HG02798 (cell line): ENCODE measurements around the gene PTPRM.

Experiments used
- ATAC-seq: cut with Tn5 transposase; IDR thresholded peaks from one replicate; pipeline ENCODE4 v1.9.1; 2021; ENCODE audit warnings: mild to moderate bottlenecking; ENCODE audit not compliant: unreplicated experiment, poor library complexity

The PTPRM gene

GRCh38 chr18:8324343-8325065 is 757.4 kb downstream of the PTPRM start:
- ATAC-seq, result no peak

DNA sequence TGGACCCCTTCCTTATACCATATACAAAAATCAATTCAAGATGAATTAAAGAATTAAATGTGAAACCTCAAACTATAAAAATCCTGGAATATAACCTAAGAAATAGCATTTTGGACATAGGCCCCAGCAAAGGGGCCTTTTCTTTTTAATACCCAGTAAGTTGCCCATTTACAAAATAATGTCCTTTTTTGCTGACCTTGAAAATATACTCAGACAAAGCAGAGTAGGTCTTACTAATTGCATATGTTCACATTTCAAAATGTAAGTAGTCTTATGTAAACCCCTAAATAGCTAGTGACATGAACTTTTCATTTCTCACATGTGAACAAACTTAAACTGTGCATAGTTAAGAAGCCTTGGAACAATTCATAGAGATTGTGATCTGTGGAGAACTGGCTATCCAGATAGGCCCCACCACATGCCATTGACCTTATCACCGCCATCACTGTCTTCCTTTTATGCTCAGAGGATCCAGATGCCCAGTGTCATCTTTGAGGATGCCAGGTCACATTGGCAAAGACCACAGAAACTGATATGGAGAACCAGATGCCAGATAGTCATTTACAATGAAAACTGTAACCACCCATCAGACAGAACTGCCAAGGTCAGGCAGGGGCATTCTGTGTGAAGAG is 759.8 kb downstream of the PTPRM start:
- ATAC-seq, result no peak

DNA sequence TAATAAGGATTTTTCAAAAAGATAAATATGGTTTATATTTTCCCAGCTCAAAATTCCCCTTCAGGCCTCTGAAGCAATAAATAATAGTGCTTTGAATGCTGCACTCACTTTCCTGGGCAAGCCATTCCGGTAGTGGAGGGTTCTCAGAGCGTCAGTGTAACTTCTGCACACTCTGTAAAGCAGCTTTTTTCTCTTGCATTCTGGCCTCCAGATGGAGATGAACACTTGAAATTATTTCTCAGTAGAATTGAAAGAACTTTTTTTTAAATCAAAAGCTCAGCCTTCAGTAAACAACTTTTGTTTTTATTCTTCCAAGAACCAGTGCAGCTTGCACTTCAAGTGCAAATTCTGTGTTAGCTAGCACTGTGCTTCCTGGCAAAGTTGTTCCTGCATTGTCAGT is 761.0 kb downstream of the PTPRM start:
- ATAC-seq, result no peak

- no peak for ATAC-seq
Measured at GRCh38 chr18:8329186-8329771, 762.2 kb downstream of the PTPRM start.

DNA sequence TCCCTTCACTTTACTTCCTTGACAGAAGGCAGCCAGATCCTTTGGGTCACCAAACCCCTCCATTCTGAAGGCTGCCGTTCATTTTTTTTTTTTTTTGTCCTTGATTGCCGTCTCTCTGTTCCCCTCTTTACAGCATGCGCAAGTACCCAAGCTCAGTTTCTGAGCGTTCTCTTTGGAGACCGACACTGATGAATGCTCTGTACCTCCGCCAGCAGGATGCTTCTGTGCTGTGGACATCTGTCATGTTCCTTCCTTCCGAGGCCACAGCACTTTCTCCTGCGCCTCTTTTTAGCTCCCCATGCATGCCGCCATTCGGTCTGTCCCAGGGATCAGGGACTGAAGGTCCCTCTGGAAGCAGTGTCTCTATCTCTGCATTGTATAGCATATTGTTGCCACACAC is 763.5 kb downstream of the PTPRM start:
- ATAC-seq, result no peak

DNA sequence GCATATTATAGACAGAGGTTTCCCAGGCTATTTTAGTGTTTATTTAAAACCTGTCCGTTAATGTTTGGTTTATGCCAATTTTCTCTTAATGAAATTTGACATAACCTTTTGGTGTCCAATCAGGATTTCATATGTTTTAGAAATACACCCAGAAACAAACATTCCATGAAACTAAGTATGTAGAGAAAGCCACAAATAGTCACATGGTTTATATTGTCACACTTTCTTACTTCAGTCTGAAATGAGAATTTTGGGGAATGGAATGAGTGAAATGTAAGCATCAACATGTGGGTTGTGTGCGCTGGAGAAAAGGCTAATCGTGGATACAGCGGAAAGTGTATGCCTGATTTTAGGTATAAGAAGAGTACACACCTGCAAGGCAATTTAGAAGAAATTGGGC is 765.2 kb downstream of the PTPRM start:
- ATAC-seq, result no peak

GRCh38 chr18:8333961-8334360 is 766.8 kb downstream of the PTPRM start:
- ATAC-seq, result no peak

DNA sequence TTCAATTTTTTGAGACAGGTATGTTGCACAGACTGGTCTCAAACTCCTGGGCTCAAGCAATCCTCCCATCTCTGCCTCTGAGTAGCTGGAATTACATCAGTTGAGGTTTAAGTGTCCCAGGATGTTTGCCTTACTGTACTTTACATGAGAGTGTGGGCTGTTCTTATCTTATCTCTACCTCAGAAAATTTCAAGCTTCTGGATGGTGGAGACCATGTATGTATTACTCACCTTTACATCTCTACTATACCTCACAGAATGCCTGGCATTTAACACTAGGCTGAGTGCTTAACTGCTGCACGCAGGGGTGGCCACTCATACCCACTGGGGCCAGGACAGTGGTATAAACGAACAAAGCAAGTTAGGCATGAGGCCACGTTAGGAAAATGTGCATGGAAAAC is 770.1 kb downstream of the PTPRM start:
- ATAC-seq, result no peak

DNA sequence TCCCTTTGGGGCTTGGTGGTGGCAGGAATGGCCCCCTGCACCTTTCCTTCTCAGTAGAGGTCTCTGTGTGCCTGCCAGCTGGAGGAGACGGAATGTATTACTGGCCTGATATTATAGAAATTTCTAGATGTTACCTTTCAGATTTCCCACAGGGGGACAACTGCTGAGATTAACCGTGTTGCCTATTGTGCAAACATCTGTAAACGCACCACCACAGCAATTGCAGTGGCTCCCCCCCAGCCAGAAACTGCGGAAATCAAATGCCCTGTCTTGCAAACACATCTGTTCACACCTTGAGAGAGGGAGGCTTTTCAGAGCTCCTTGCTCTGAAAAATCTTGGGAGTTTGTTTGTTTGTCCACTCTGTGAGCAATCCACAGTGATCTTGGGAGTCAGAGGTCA is 772.1 kb downstream of the PTPRM start:
- ATAC-seq, result no peak

DNA sequence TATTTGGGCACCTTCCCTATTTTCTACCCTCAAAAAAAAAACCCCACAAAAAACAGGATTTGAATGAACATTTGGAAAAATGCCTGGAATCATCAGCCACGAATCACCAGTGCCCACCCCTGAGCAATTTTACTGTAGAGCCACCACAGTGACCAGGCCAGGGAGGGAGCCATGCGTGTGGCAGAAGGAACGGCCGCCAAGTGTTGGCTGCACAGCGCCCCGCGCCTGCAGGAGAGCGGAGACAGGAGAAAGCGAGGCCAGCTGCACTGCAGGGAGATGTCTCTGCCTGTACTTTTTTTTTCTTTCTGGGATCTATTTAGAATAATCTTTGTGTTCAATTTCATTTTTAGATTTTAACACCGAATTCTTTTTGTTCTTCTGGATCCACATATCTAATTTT is 772.8 kb downstream of the PTPRM start:
- ATAC-seq, result no peak

- no peak for ATAC-seq
Measured at GRCh38 chr18:8341481-8342230, 774.5 kb downstream of the PTPRM start.

DNA sequence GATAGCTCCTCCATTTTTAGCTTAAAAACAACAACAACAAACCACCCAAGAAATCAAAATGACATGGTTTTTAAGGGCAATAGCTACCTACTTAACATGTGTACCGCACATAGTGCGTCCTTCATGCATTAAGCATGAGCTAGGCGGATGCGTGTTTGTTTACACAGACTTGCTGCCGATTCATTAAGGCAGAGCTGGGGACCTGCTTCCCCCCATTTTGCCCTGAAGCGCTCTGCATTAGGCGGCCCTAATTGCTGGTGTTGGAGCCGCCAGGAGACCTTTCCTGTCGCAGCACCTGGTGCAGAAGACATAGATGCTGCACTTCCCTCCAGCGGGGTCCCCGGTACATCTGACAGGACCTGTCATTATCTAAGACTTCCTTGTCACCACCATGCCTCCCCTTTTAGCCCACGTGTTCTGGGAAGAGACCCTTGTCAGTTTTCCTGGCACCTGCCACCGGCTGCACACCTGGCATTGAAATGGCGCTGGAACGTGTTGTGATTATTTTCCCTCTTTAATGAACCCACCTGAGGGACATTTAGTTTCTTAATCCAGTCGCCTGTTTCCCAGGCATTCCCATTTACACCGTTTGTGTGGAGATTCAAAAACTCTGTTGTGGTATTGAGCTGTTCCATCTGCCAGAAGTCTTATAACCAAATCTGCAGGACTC is 781.1 kb downstream of the PTPRM start:
- ATAC-seq, result no peak

DNA sequence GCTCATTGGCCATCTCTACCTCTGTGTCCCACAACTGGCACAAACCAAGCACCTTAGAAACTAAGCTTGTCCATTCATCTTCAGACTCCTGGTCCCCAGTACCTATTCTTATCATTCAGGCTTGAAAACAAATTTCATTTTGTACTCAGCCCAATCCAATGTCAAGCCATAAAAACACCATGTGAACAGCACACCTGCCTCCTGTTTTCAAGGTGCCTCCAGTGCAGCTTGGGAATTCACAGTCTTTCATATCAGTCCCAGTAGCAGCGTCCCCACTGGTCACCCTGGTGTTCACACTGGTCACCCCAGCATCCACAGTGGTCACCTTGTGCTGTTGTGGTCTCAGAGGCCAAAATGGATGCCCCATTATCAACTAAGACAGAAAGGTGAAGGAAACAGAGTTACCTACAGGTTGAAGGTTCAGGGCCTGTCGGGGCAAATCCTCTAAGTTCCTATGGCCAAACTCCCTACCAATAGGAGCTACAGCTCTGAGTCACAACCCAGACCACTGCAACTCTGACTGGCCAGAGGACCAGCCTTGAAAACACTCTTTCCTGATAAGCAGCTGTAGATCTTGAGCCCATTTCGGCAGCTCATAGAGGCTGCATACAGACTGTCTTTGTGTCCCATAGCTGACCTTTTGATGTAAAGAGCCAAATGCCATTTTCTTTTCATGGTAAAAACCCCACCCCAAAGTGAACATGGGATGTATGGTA is 782.6 kb downstream of the PTPRM start:
- ATAC-seq, result no peak

GRCh38 chr18:8350628-8351027 is 783.5 kb downstream of the PTPRM start:
- no peak for ATAC-seq

GRCh38 chr18:8351161-8351560 is 784.0 kb downstream of the PTPRM start:
- no peak for ATAC-seq

DNA sequence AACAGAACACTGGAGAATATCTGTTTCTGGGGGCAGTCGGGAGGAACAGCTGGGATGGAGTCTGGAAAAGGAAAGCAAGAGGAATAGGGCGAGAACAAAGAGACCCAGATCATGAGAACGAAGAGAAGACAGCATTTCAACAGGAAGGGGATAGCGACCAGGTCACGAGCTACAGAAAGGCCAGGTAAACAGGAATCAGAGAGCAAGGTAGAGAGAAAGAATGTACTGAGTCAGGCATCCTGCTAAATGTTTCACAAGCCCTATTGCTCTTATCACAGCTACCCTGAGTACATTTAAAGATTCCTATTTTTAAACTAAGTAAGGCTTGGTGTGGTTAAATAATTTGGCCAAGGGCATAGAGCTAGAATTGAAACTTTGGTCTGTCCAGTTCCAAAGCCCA is 787.2 kb downstream of the PTPRM start:
- no peak for ATAC-seq

GRCh38 chr18:8356001-8356400 is 788.9 kb downstream of the PTPRM start:
- no peak for ATAC-seq

- no peak for ATAC-seq
Measured at GRCh38 chr18:8357320-8357719, 790.2 kb downstream of the PTPRM start.

- ATAC-seq, result no peak
Measured at GRCh38 chr18:8358033-8358765, 791.1 kb downstream of the PTPRM start.
